ENCODE data around the gene SLC35F6.

DNA sequence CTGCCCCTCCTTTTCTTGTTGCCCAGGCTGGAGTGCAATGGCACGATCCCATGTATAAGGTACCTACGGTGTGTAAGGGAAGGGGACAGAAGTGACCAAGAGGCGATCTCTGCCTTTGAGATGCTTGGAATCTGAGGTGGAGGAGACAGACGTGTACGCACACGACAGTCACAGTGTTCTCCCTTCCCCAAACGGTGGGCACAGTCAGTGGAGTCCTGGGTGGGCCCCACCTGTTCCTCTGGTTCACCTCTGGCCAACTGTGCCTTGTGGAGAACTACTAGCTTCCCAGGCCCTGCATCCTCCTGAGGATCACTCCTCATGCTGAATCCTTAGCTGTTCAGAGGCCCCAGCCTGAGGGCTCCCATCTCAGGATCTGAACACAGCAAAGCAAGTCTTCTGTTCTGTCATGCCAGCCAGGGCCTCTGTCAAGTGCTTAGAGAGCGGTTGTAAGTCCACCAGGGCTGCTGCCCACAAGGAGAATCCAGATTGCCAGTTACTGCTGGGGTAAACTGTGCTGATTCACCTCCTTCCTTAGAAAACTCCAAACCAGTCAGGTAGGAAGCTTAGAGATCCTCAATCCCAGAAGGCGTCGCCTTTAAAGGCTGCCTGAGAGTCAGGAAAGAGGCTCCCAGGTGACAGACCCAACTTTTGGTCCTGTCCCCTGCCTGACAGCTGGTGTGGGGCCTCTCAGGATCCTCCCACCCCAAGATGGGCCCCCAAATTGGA is 1.6 kb downstream of the SLC35F6 start:
- TF ChIP-seq, protein P1, sequence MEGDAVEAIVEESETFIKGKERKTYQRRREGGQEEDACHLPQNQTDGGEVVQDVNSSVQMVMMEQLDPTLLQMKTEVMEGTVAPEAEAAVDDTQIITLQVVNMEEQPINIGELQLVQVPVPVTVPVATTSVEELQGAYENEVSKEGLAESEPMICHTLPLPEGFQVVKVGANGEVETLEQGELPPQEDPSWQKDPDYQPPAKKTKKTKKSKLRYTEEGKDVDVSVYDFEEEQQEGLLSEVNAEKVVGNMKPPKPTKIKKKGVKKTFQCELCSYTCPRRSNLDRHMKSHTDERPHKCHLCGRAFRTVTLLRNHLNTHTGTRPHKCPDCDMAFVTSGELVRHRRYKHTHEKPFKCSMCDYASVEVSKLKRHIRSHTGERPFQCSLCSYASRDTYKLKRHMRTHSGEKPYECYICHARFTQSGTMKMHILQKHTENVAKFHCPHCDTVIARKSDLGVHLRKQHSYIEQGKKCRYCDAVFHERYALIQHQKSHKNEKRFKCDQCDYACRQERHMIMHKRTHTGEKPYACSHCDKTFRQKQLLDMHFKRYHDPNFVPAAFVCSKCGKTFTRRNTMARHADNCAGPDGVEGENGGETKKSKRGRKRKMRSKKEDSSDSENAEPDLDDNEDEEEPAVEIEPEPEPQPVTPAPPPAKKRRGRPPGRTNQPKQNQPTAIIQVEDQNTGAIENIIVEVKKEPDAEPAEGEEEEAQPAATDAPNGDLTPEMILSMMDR (optimal IDR thresholded peaks at IDR 0.05 in 1 of 3, IDR thresholded peaks at IDR 0.05 in 1 of 3, conservative IDR thresholded peaks at IDR 0.05 in 1 of 3; ENCODE audit: extremely low read depth in 1 of 3, insufficient read depth in 2 of 3, low read length in 3 of 3), result no peak
- TF ChIP-seq EZH2 (IDR thresholded peaks at IDR 0.05; ENCODE audit: low read length), result no peak

Measured in keratinocyte (primary cell).